Measurements from ENCODE around the gene CD3G.
"Not testable (repeated sequence)": the region's sequence is repeated elsewhere in the genome, so short reads cannot be mapped to it uniquely, and the experiment has no call there.

CD3G gene

GRCh38 chr11:118343981-118344515 is at the start of gene CD3G:
Gene CD3G (plus strand): TSS chr11:118344344. CDS start chr11:118344424, 80 bp downstream.
- Mint-ChIP-seq H3K27me3 (ENCODE audit: low read depth) (no peaks in the 10 kb centered on the region), H3K4me3 (peak within 1 kb of the TSS; percentile 95), H3K9me3 (no peaks in the 10 kb centered on the region), H3K4me1 (ENCODE audit: low read depth) (peaks cover 69% of the 10 kb centered on the region), H3K36me3 (ENCODE audit: low read depth) (peaks cover 57% of the 10 kb centered on the region), H3K27ac (peak within 1 kb of the TSS; percentile 99)

DNA sequence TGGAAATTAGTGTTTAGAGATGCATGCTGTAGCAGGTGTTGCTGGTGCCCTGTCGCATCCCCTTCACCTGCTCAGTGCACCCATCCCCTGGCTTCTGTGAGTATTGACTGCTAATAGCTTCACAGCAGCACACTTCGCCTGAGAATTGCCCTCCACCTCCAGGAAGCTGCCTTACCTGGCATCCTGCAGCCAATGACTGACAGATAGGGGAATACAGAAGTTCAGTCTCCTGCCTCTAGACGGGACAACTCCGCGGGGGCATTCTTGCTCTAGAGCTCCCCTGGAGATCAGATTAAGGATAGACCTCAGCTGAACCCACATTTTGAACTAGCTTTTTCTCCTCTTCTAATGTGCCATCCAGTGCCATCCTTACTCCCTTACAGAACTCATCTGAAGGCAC is 48.9 kb upstream of the CD3G start:
- H3K27ac Mint-ChIP-seq, result no peak overlapping the region
- no peaks in the 10 kb centered on the region for H3K27me3 Mint-ChIP-seq (ENCODE audit: low read depth)
- no peaks in the 10 kb centered on the region for H3K36me3 Mint-ChIP-seq (ENCODE audit: low read depth)
- peaks cover 17% of the 10 kb centered on the region for H3K4me1 Mint-ChIP-seq (ENCODE audit: low read depth)
- no peaks in the 10 kb centered on the region for H3K9me3 Mint-ChIP-seq
- H3K4me3 Mint-ChIP-seq, result no peak overlapping the region

DNA sequence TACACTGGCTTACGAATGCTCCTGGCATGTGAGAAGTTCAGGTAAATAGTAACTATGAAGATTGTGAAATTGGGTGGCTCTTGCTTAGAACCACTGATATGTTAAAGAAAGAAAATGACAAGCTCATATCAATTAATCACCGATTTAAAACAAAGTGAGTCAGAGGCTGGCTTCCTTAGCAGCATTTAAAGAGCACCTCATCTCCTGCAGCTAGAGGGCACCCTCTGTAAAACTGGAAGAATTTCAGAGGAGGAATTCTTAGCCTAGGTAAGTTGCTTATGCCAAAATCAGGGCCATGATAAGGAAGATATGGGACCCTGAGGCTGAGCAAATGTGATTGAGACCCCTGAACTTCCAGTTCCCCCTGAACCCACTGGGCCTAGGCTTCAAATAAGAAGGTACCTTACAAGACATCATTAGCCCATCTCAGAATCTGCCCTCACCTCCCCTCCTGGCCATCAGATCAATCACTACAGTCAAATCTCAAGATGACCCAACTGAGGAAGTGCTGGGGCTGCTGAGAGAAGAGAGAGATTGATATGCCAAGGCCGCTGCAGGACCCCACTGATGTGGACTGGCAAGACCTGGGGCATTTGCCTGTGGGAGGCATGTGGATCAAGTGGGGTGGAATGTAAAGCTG is 48.2 kb upstream of the CD3G start:
- Mint-ChIP-seq H3K36me3 (ENCODE audit: low read depth) (no peaks in the 10 kb centered on the region), H3K4me3 (no peak overlapping the region), H3K27ac (no peak overlapping the region), H3K27me3 (ENCODE audit: low read depth) (no peaks in the 10 kb centered on the region), H3K9me3 (no peaks in the 10 kb centered on the region), H3K4me1 (ENCODE audit: low read depth) (peaks cover 15% of the 10 kb centered on the region)

DNA sequence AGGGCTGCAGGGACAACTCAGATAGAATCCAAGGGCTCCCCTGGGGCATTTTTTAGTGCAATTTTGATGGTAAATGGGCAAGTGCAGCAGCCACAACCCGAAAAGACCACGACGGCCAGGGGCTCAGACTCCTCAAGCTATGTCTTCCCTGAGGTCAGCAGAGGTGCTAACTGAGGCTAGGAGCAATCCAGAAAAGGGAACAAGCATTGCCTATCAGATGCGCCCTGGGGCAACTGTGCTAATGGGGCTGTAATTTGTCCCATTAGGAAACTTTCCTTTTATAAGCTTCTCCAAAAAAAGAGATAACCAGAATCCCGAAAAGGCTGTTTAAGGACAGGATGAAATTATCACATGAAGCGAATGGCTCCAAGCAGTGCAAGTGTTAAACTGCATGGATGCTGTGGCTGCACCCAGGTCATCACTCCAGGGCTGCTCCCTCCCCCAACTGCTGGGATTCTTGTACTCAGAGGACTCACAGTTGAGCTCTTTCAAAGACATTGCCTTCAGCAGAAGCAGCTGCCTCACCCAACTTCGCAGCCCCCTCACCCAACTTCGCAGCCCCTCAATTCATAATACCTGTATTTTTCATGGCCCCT is 42.4 kb upstream of the CD3G start:
- H3K4me1 Mint-ChIP-seq (ENCODE audit: low read depth), result peaks cover 29% of the 10 kb centered on the region
- no peak overlapping the region for H3K27ac Mint-ChIP-seq
- H3K9me3 Mint-ChIP-seq, result no peaks in the 10 kb centered on the region
- peaks cover 17% of the 10 kb centered on the region for H3K36me3 Mint-ChIP-seq (ENCODE audit: low read depth)
- H3K4me3 Mint-ChIP-seq, result no peak overlapping the region
- H3K27me3 Mint-ChIP-seq (ENCODE audit: low read depth), result no peaks in the 10 kb centered on the region

DNA sequence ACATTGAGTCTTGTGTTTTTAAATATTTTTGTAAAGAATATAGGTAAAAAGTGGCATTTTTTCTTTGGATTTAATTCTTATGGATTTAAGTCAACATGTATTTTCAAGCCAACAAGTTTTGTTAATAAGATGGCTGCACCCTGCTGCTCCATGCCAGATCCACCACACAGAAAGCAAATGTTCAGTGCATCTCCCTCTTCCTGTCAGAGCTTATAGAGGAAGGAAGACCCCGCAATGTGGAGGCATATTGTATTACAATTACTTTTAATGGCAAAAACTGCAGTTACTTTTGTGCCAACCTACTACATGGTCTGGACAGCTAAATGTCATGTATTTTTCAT is 39.9 kb upstream of the CD3G start:
- H3K27ac Mint-ChIP-seq, result peak overlapping the region; percentile 99
- H3K4me1 Mint-ChIP-seq (ENCODE audit: low read depth), result peaks cover 47% of the 10 kb centered on the region
- no peaks in the 10 kb centered on the region for H3K27me3 Mint-ChIP-seq (ENCODE audit: low read depth)
- H3K4me3 Mint-ChIP-seq, result peak overlapping the region; percentile 100
- H3K36me3 Mint-ChIP-seq (ENCODE audit: low read depth), result peaks cover 41% of the 10 kb centered on the region
- no peaks in the 10 kb centered on the region for H3K9me3 Mint-ChIP-seq

DNA sequence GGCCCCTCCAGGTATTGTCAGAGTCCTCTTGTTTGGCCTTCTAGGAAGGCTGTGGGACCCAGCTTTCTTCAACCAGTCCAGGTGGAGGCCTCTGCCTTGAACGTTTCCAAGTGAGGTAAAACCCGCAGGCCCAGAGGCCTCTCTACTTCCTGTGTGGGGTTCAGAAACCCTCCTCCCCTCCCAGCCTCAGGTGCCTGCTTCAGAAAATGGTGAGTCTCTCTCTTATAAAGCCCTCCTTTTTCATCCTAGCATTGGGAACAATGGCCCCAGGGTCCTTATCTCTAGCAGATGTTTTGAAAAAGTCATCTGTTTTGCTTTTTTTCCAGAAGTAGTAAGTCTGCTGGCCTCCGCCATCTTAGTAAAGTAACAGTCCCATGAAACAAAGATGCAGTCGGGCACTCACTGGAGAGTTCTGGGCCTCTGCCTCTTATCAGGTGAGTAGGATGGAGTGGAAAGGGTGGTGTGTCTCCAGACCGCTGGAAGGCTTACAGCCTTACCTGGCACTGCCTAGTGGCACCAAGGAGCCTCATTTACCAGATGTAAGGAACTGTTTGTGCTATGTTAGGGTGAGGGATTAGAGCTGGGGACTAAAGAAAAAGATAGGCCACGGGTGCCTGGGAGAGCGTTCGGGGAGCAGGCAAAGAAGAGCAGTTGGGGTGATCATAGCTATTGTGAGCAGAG is 39.4 kb upstream of the CD3G start, which contains the start of gene CD3E:
Gene CD3E (plus strand): TSS at position 163 of the 681 bp plus-strand sequence. CDS start 223 bp downstream, at position 386.
- Mint-ChIP-seq H3K36me3 (ENCODE audit: low read depth) (peaks cover 44% of the 10 kb centered on the region), H3K9me3 (no peaks in the 10 kb centered on the region), H3K27ac (peak within 1 kb of the TSS; percentile 99), H3K4me3 (peak within 1 kb of the TSS; percentile 100), H3K4me1 (ENCODE audit: low read depth) (peaks cover 47% of the 10 kb centered on the region), H3K27me3 (ENCODE audit: low read depth) (no peaks in the 10 kb centered on the region)

DNA sequence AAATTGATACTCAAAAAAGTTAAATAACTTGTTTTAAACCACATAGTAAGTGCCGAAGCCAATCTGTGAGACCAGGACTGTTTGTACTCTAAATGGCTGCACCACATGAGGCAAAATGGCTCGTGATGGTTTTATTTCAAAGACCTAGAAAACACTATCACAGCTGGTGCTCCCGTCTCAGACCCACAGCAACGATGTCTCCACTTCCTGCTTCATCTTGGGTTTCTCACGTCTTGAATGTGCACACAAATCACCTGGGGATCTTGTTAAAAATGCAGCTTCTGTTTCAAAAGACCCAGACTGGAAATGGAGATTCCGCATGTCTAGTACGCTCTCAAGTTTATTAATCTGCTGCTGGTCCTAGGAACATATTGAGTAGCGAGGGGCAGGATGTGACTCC is 38.4 kb upstream of the CD3G start:
- Mint-ChIP-seq H3K27me3 (ENCODE audit: low read depth) (no peaks in the 10 kb centered on the region), H3K4me3 (peak overlapping the region; percentile 100), H3K27ac (peak overlapping the region; percentile 99), H3K36me3 (ENCODE audit: low read depth) (peaks cover 50% of the 10 kb centered on the region), H3K9me3 (peaks cover 4% of the 10 kb centered on the region), H3K4me1 (ENCODE audit: low read depth) (peaks cover 52% of the 10 kb centered on the region)

GRCh38 chr11:118306556-118306955 is 37.6 kb upstream of the CD3G start:
- H3K36me3 Mint-ChIP-seq (ENCODE audit: low read depth), result peaks cover 50% of the 10 kb centered on the region
- H3K4me3 Mint-ChIP-seq, result peak overlapping the region; percentile 73
- H3K27me3 Mint-ChIP-seq (ENCODE audit: low read depth), result no peaks in the 10 kb centered on the region
- peaks cover 58% of the 10 kb centered on the region for H3K4me1 Mint-ChIP-seq (ENCODE audit: low read depth)
- peak overlapping the region; percentile 86 for H3K27ac Mint-ChIP-seq
- H3K9me3 Mint-ChIP-seq, result peaks cover 4% of the 10 kb centered on the region

- not testable (repeated sequence) for H3K27me3 Mint-ChIP-seq (ENCODE audit: low read depth); H3K4me3 Mint-ChIP-seq; H3K9me3 Mint-ChIP-seq
- peak overlapping the region; percentile 55 for H3K27ac Mint-ChIP-seq
- H3K4me1 Mint-ChIP-seq (ENCODE audit: low read depth), result peaks cover 62% of the 10 kb centered on the region
- peaks cover 64% of the 10 kb centered on the region for H3K36me3 Mint-ChIP-seq (ENCODE audit: low read depth)
These were observed 35.1 kb upstream of the CD3G start for GRCh38 chr11:118308995-118309528.

DNA sequence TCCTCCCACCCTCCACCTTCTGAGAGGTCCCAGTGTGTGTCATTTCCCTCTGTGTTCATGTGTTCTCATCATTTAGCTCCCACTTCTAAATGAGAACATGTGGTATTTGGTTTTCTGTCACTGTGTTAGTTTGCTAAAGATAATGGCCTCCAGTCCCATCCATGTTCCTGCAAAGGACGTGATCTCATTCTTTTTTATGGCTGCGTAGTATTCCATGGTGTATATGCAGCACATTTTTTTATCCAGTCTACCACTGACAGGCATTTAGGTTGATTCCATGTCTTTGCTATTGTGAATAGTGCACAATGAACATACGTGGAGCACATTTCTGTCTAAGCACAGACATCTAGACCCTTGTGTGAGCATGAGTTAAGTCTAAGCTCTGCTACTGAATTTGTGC is 33.9 kb upstream of the CD3G start:
- Mint-ChIP-seq H3K27ac (no peak overlapping the region), H3K9me3 (peaks cover 4% of the 10 kb centered on the region), H3K4me3 (peak overlapping the region; percentile 23), H3K4me1 (ENCODE audit: low read depth) (peaks cover 65% of the 10 kb centered on the region), H3K36me3 (ENCODE audit: low read depth) (peaks cover 63% of the 10 kb centered on the region), H3K27me3 (ENCODE audit: low read depth) (no peaks in the 10 kb centered on the region)

DNA sequence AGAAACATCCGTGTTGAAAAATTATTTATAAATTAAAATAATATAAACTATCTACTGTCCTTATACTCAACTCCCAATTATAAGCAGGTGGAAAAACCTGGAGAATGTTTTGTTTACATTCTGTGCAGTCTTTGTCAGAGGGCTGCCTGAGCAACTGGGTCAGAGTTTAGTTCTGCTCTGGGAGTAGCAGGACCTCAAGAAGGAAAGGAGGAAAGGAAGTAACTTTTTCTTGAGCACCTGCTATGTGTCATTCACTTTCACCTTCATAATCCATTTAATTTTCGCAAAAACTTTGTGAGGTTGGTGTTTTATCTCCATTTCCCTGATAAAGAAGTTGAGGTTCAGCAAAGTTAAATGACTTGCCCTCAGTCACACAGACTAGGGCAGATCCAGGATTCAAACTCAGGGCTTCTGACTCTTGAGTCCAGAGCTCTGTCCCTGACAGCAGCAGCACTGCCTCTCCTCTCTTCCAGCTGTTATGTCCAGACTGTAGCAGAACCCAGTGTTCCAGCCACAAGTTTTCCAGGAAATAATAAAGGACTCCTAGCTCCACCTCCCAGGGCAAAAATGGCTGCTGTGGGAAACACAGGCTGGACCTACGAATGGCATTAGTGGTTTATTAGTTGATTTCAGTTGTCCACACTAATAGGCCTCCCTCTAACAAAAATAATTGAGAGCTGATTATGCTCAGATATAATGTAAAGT is 33.2 kb upstream of the CD3G start:
- Mint-ChIP-seq H3K4me3 (no peak overlapping the region), H3K27me3 (ENCODE audit: low read depth) (no peaks in the 10 kb centered on the region), H3K9me3 (peaks cover 4% of the 10 kb centered on the region), H3K4me1 (ENCODE audit: low read depth) (peaks cover 67% of the 10 kb centered on the region), H3K36me3 (ENCODE audit: low read depth) (peaks cover 65% of the 10 kb centered on the region), H3K27ac (no peak overlapping the region)

- no peak overlapping the region for H3K4me3 Mint-ChIP-seq
- no peaks in the 10 kb centered on the region for H3K27me3 Mint-ChIP-seq (ENCODE audit: low read depth)
- no peak overlapping the region for H3K27ac Mint-ChIP-seq
- peaks cover 61% of the 10 kb centered on the region for H3K36me3 Mint-ChIP-seq (ENCODE audit: low read depth)
- peaks cover 71% of the 10 kb centered on the region for H3K4me1 Mint-ChIP-seq (ENCODE audit: low read depth)
- peaks cover 4% of the 10 kb centered on the region for H3K9me3 Mint-ChIP-seq
These were observed 32.6 kb upstream of the CD3G start for GRCh38 chr11:118311518-118311917.

- Mint-ChIP-seq H3K4me1 (ENCODE audit: low read depth) (peaks cover 69% of the 10 kb centered on the region), H3K36me3 (ENCODE audit: low read depth) (peaks cover 56% of the 10 kb centered on the region), H3K27ac (peak overlapping the region; percentile 23), H3K9me3 (peaks cover 6% of the 10 kb centered on the region), H3K4me3 (no peak overlapping the region), H3K27me3 (ENCODE audit: low read depth) (no peaks in the 10 kb centered on the region)
These were observed 31.8 kb upstream of the CD3G start for GRCh38 chr11:118312328-118312727.

GRCh38 chr11:118313242-118313641 is 30.9 kb upstream of the CD3G start:
- Mint-ChIP-seq H3K27ac (no peak overlapping the region), H3K4me3 (no peak overlapping the region), H3K27me3 (ENCODE audit: low read depth) (no peaks in the 10 kb centered on the region), H3K9me3 (peaks cover 7% of the 10 kb centered on the region), H3K36me3 (ENCODE audit: low read depth) (peaks cover 51% of the 10 kb centered on the region), H3K4me1 (ENCODE audit: low read depth) (peaks cover 67% of the 10 kb centered on the region)

Data from T-helper 1 cell treated with Interleukin-12 subunit alpha and Interleukin-12 subunit beta and Interleukin-4 antibody, amounts not matched to agents 30 μg/mL and 1 μg/mL, for 36 hours (primary cell).